RWPE1 (cell line): Measurements from ENCODE around the gene CACNA2D3.

ENCODE experiments used
- CTCF ChIA-PET: fragments of 350-600 bp; sonication (Branson Sonifier 250); formaldehyde crosslinking; extraction: SDS; loops from one replicate; lab custom pipeline; 2021; lab: Yijun Ruan, JAX
- POLR2A ChIA-PET: fragments of 400-600 bp; formaldehyde crosslinking; extraction: SDS; loops from one replicate; lab custom pipeline; 2020; ENCODE audit warnings: antibody characterized with exemption; ENCODE audit not compliant: low non-redundant PET; lab: Yijun Ruan, JAX
- DNase-seq: peaks from one replicate; pipeline ENCODE4 v3.0.0; 2012; ENCODE audit warnings: low spot score
- H3K27ac ChIP-seq: fragments of 450-650 bp; 2 replicates; pipeline ENCODE4 v1.5.1; 2017
- TF ChIP-seq, protein P1 (sequence below): fragments of 450-650 bp; conservative IDR thresholded peaks from 2 replicates; pipeline ENCODE4 v1.5.1; 2017; ENCODE audit warnings: low read depth, mild to moderate bottlenecking

The CACNA2D3 gene

DNA sequence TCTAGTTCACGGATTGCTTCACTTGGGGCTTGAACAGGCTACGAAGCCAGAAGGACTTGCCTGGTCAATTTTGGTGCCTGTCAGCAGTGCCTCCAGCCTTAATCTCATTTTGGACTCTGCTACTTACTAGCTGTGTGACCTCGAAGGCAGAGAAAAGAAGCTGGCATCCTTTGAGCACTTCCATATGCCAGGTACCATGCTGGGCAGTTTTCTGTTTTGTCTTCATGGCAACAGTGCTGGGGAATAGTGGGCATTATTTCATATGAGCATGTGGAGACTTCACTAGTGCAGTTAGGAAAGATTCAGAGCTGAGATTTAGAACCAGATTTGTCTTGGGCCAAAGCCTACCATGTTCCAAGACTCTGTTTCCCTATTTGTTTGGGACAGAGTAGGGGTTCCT, 713.3 kb downstream of the CACNA2D3 start:
- CTCF ChIA-PET, result no interaction called here
- H3K27ac ChIP-seq, result no peak overlapping the region
- POLR2A ChIA-PET, result no interaction called here
- DNase-seq, result no peak
- TF ChIP-seq, protein P1, sequence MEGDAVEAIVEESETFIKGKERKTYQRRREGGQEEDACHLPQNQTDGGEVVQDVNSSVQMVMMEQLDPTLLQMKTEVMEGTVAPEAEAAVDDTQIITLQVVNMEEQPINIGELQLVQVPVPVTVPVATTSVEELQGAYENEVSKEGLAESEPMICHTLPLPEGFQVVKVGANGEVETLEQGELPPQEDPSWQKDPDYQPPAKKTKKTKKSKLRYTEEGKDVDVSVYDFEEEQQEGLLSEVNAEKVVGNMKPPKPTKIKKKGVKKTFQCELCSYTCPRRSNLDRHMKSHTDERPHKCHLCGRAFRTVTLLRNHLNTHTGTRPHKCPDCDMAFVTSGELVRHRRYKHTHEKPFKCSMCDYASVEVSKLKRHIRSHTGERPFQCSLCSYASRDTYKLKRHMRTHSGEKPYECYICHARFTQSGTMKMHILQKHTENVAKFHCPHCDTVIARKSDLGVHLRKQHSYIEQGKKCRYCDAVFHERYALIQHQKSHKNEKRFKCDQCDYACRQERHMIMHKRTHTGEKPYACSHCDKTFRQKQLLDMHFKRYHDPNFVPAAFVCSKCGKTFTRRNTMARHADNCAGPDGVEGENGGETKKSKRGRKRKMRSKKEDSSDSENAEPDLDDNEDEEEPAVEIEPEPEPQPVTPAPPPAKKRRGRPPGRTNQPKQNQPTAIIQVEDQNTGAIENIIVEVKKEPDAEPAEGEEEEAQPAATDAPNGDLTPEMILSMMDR, result no peak

DNA sequence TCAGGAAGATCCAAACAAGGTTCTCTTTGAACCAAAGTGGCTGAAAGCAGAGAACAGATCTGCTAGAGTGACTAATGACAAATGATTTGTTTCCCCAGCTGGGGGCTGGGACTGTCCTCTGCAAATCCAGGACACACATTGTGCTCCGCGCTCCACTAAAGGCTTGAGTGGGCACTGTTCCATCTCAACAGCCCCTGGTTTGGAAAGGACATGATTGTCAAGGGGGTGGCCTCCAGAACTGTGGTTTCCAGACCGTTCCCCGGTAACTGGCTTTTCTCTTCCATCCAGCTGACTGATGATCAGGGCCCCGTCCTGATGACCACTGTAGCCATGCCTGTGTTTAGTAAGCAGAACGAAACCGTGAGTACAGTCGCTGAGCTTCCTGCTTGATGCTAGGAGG, 714.5 kb downstream of the CACNA2D3 start:
- DNase-seq, result no peak
- POLR2A ChIA-PET, result no interaction called here
- CTCF ChIA-PET, result no interaction called here

DNA sequence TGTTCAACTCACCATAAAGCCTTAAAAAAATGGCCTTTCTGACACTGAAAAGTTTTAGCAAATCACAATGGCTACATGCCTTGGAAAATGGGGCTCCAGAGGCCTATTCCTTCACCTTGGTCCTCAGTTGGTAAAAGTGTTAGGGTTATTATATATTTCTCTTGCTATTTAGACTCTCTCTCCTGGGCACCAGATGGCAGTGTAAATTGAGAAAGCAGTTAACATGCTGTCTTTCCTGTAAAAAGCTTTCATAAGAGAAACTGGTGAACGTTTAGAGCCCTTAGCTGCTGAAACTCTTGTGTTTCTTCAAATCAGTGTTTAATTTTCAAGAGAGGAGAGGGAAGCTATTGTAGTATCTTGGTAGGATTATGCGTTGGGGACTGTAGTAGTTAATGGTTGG, 715.6 kb downstream of the CACNA2D3 start:
- ChIA-PET POLR2A (no interaction called here), CTCF (interaction anchor here (0.5 kb wide), 1 partner anchor 152 kb away, joined by 3 read pairs; no protein-coding TSS in a partner anchor)
- no peak for DNase-seq
- TF ChIP-seq, protein P1, result no peak
- H3K27ac ChIP-seq, result no peak overlapping the region

More for the DNA sequence above, 714.5 kb downstream of the CACNA2D3 start:
- no peak overlapping the region for H3K27ac ChIP-seq
- TF ChIP-seq, protein P1, result no peak

DNA sequence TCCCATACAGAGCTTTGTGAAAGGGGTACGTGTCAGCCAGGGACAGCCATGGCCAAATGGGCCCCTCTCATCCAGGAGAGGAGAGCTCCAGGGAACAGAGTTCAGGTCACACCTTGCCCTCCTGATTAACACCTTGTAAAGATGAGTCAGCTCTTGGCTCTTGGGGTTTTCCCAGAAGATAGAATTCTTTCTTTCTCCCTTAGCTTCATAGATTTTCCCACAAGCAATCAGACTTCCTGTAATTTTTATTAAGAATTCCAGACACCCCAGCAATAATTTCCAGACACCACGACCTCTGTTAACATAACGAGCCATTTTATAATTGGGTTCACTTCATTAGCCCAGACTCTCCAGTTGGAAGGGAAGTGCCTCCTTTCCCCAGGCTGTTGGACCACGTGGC, 719.1 kb downstream of the CACNA2D3 start:
- H3K27ac ChIP-seq, result no peak overlapping the region
- no peak for DNase-seq
- TF ChIP-seq, protein P1, result no peak
- ChIA-PET POLR2A (no interaction called here), CTCF (interaction anchor here (0.7 kb wide), 1 partner anchor 9 kb away, joined by 3 read pairs; no protein-coding TSS in a partner anchor)

DNA sequence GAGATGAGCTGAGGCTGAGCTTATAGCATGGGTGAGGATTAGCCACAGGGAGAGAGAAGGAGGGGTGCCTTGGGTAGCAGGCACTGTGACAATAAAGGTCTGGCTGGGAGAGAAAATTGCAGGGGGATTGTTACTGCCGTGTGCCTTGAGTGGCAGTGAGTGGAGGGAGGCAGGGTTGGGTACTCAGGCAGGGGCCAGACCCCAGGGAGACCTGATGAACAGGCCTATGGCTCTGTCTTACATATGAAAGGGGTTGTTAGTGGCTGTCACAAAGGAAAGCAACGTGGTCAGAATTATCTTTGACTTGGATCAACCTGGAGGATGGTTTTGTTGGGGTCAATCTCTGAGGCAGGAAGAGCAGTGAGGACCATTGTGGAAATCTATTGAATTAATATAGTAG, 721.0 kb downstream of the CACNA2D3 start:
- TF ChIP-seq, protein P1, result no peak
- POLR2A ChIA-PET, result no interaction called here
- no peak overlapping the region for H3K27ac ChIP-seq
- DNase-seq, result no peak
- CTCF ChIA-PET, result no interaction called here

DNA sequence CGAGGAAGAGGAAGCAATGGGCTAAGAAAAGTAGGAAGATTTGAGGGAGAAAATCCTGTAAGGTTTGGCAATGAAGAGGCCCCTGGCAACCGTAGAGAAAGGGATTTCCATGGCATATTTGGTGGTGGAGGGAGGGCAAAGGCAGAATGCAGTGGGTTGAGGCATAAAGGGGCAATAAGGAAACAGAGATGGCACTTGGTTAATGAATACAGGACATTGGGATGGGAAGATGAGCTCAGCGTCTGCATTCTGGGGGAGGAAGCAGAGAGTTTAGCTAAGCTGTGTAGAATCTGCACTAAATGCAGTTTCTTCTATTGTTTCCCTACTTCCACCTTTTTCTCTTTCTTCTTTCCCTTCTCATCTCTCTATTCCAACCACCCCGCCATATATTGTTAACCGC, 721.9 kb downstream of the CACNA2D3 start:
- TF ChIP-seq, protein P1, result no peak
- POLR2A ChIA-PET, result no interaction called here
- CTCF ChIA-PET, result no interaction called here
- DNase-seq, result no peak
- H3K27ac ChIP-seq, result no peak overlapping the region
